Lung (tissue), 12 donors: Measurements from ENCODE around the gene MYBL2. TPM values are rescaled to one million over a fixed set of nuclear protein-coding genes. Genes with fewer than 3 reads are reported as not detected.
A peak's percentile ranks its signal among the peaks of the same experiment; 100 is the strongest.

Experiments
- ATAC-seq: fragments of 200-7000 bp; cut with Tn5 transposase; one replicate; pipeline ENCODE4 v1.9.1; 2020; ENCODE audit warnings: moderate number of reproducible peaks; ENCODE audit not compliant: insufficient read depth, low FRiP score
- DNase-seq, 3 donors: peaks; one replicate each; pipeline ENCODE4 v3.0.0-alpha.2; 2013 to 2017
- H3K27ac ChIP-seq, 2 donors: one replicate each; pipeline ENCODE4 v1.5.1; 2013; ENCODE audit warnings: mild to moderate bottlenecking in 2 of 2, moderate library complexity in 2 of 2, control low read depth in 1 of 2, inconsistent platforms in 1 of 2, low read depth in 1 of 2, low read length in 1 of 2
- H3K27me3 ChIP-seq, 3 donors: one replicate each; pipeline ENCODE4 v1.5.1; 2013; ENCODE audit warnings: low read length in 2 of 3; ENCODE audit not compliant: control insufficient read depth in 3 of 3, insufficient read depth in 3 of 3
- H3K36me3 ChIP-seq, 4 donors: one replicate each; pipeline ENCODE4 v1.5.1; 2013; ENCODE audit warnings: low read length in 4 of 4, mild to moderate bottlenecking in 1 of 4, moderate library complexity in 1 of 4; ENCODE audit not compliant: control insufficient read depth in 4 of 4, insufficient read depth in 4 of 4
- H3K4me1 ChIP-seq, 5 donors: one replicate each; pipeline ENCODE4 v1.5.1; 2013; ENCODE audit warnings: low read length in 5 of 5, mild to moderate bottlenecking in 2 of 5, moderate library complexity in 1 of 5; ENCODE audit not compliant: control insufficient read depth in 5 of 5, insufficient read depth in 5 of 5
- H3K4me3 ChIP-seq: one replicate; pipeline ENCODE4 v1.5.1; 2013; ENCODE audit warnings: mild to moderate bottlenecking, control low read depth, moderate library complexity
- H3K9ac ChIP-seq, 2 donors: one replicate each; pipeline ENCODE4 v1.5.1; 2013; ENCODE audit warnings: low read length in 2 of 2, control low read depth in 1 of 2; ENCODE audit not compliant: insufficient read depth in 1 of 2
- H3K9me3 ChIP-seq, 4 donors: one replicate each; pipeline ENCODE4 v1.5.1; 2013; ENCODE audit warnings: low read length in 3 of 4, mild to moderate bottlenecking in 1 of 4, moderate library complexity in 1 of 4; ENCODE audit not compliant: control insufficient read depth in 4 of 4, insufficient read depth in 3 of 4
- CTCF ChIP-seq: IDR thresholded peaks from 2 replicates; pipeline ENCODE4 v1.5.1; 2012; ENCODE audit warnings: mild to moderate bottlenecking; ENCODE audit errors: control extremely low read depth, extremely low read depth
- WGBS, 2 donors: extraction: QIAGEN DNeasy Blood & Tissue Kit; methylation state at CpG; one replicate each; pipeline ENCODE4 v1.1.7; 2013; 5-methylcytosine and 5-hydroxymethylcytosine counted together
- polyA plus RNA-seq, 2 donors: library from polyadenylated mRNA; stranded (reverse); fragments of 200-250 nt; gene quantifications; one replicate each; pipeline ENCODE4 v1.2.1, GENCODE V29; 2013
- total RNA-seq, 2 donors: library from RNA; depleted of rRNA in 1 of 2; stranded (reverse); fragments of >200 nt in 1 of 2; gene quantifications; one replicate each; pipeline ENCODE4 v1.2.1, GENCODE V29; 2014 to 2021
- donor health status: control.
- donor health status: control.
- donor health status: Bipolar disorder and iron deficiency.
- donor health status: healthy.
- donor health status: DM: yes; HTN: yes; CAD: no.

The MYBL2 gene
- total and polyA plus RNA-seq, 4 donors, result 2.1 to 4.7 (median 3.3) TPM

GRCh38 chr20:43739148-43739749 lies 72.3 kb downstream of the MYBL2 start:
- Histone ChIP-seq H3K9ac (no peak overlapping the region), H3K9me3 (no peaks in the 10 kb centered on the region), H3K27me3 (no peaks in the 10 kb centered on the region), H3K36me3 (no peaks in the 10 kb centered on the region), H3K4me1 (no peaks in the 10 kb centered on the region), H3K4me3 (no peak overlapping the region), H3K27ac (no peak overlapping the region)
- TF ChIP-seq CTCF, result no peak
- ATAC-seq, result no peak
- WGBS, 2 donors, result 92 to 95% methylated on average over 9 of the region's 9 CpGs
- no peak for DNase-seq

DNA sequence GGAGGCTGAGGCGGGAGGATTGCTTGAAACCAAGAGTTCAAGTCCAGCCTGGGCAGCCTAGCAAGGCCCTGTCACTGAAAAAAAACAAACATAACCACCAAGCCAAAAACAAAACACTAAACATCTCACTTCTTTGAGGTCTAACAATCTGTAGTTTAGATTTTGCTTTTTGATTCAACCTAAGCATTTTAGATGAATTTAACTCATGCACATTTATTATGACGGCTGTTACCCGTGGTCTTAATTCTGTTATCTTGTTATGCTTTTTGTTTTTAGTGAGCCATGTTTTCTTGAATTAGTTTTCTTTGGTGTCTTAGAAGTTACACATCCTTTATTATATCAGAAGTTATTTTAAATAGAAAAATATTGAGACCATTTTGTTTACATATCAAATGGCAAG lies 73.7 kb downstream of the MYBL2 start:
- no peak overlapping the region for H3K9ac ChIP-seq
- TF ChIP-seq CTCF, result no peak
- ATAC-seq (no peak), DNase-seq (no peak)
- 93 to 99% methylated on average over 3 of the region's 3 CpGs for WGBS, 2 donors
- H3K27ac ChIP-seq, result no peak overlapping the region
- no peaks in the 10 kb centered on the region for H3K36me3 ChIP-seq
- H3K4me3 ChIP-seq, result no peak overlapping the region
- peaks cover 0 to 6% (median 4%) of the 10 kb centered on the region in 5 donors for H3K4me1 ChIP-seq
- no peaks in the 10 kb centered on the region for H3K27me3 ChIP-seq
- H3K9me3 ChIP-seq, result no peaks in the 10 kb centered on the region

- TF ChIP-seq CTCF, result no peak
- WGBS, 2 donors, result 61 to 71% methylated on average over 9 of the region's 9 CpGs
- no peaks in the 10 kb centered on the region for H3K9me3 ChIP-seq
- no peak overlapping the region for H3K27ac ChIP-seq
- no peak for ATAC-seq
- H3K9ac ChIP-seq, result no peak overlapping the region
- peaks cover 0 to 6% (median 4%) of the 10 kb centered on the region in 5 donors for H3K4me1 ChIP-seq
- no peaks in the 10 kb centered on the region for H3K36me3 ChIP-seq
- peak; percentile 47 to 83 (median 76) for DNase-seq
- H3K27me3 ChIP-seq, result no peaks in the 10 kb centered on the region
- H3K4me3 ChIP-seq, result no peak overlapping the region
These were observed 77.3 kb downstream of the MYBL2 start for GRCh38 chr20:43744151-43744611.
